H1 (cell line): ENCODE data around the gene TMPRSS3. TPM values are rescaled to one million over a fixed set of nuclear protein-coding genes. Genes with fewer than 3 reads are reported as not detected.

Experiments used
- CTCF ChIA-PET: fragments of 300-600 bp; sonication (Branson Sonifier 250); formaldehyde crosslinking; loops from one replicate; lab custom pipeline; 2021; ENCODE audit not compliant: partially characterized antibody; lab: Charles Lee
- POLR2A ChIA-PET: fragments of 300-600 bp; sonication (Branson Sonifier 250); formaldehyde crosslinking; loops from one replicate; lab custom pipeline; 2021; ENCODE audit warnings: inconsistent platforms; ENCODE audit not compliant: partially characterized antibody; lab: Charles Lee
- DNase-seq, 2 experiments: peaks; one replicate each; pipeline versions ENCODE4 v3.0.0 to v3.0.0-alpha.2; 2010 to 2022; ENCODE audit warnings: low spot score in 2 of 2, low read depth in 1 of 2, mixed read lengths in 1 of 2
- FAIRE-seq: peaks from 2 replicates; lab custom pipeline; 2011; peaks lifted over from hg19 to GRCh38; lab: Jason Lieb, UNC
- H2AFZ ChIP-seq: 2 replicates; pipeline ENCODE4 v1.8.1; 2012; ENCODE audit warnings: low read length, inconsistent platforms
- H2AK5ac ChIP-seq: 2 replicates; pipeline ENCODE4 v1.6.1; 2013; ENCODE audit warnings: low read depth, low read length
- H2BK120ac ChIP-seq: replicated peaks from 2 replicates; pipeline ENCODE3; 2013; ENCODE audit warnings: low read depth, low read length, inconsistent platforms
- H2BK12ac ChIP-seq: 2 replicates; pipeline ENCODE4 v1.6.1; 2013; ENCODE audit warnings: low read depth, low read length
- H2BK15ac ChIP-seq: 2 replicates; pipeline ENCODE4 v1.6.1; 2013; ENCODE audit warnings: low read length
- H2BK20ac ChIP-seq: 2 replicates; pipeline ENCODE4 v1.6.1; 2013; ENCODE audit warnings: low read length
- H2BK5ac ChIP-seq: 2 replicates; pipeline ENCODE4 v1.6.1; 2013; ENCODE audit warnings: low read depth, low read length
- H3K14ac ChIP-seq: 2 replicates; pipeline ENCODE4 v1.6.1; 2013; ENCODE audit warnings: inconsistent platforms; ENCODE audit not compliant: insufficient read length
- H3K18ac ChIP-seq: 2 replicates; pipeline ENCODE4 v1.6.1; 2013; ENCODE audit warnings: low read length; ENCODE audit errors: extremely low read depth
- H3K23ac ChIP-seq: 2 replicates; pipeline ENCODE4 v1.6.1; 2013; ENCODE audit warnings: inconsistent platforms; ENCODE audit not compliant: insufficient read length
- H3K23me2 ChIP-seq: 2 replicates; pipeline ENCODE4 v1.6.1; 2013; ENCODE audit warnings: low read depth, low read length
- H3K27ac ChIP-seq: 2 replicates; pipeline ENCODE4 v1.6.1; 2011; ENCODE audit warnings: low read depth, low read length, inconsistent platforms
- H3K27me3 ChIP-seq, 4 experiments: replicated peaks in 1 of 4; 1 replicate in 1 of 4; 2 replicates in 3 of 4; pipeline versions ENCODE4 v1.6.1 to v1.8.1; 2011 to 2013; ENCODE audit warnings: low read length in 3 of 4, mild to moderate bottlenecking in 3 of 4, inconsistent platforms in 2 of 4, mixed read lengths in 2 of 4, moderate library complexity in 1 of 4; ENCODE audit not compliant: control insufficient read depth in 3 of 4, insufficient read depth in 3 of 4; ENCODE audit errors: extremely low read depth in 1 of 4
- H3K36me3 ChIP-seq, 4 experiments: 2 replicates each; pipeline versions ENCODE4 v1.6.1 to v1.8.1; 2011 to 2013; ENCODE audit warnings: mild to moderate bottlenecking in 4 of 4, low read length in 3 of 4, moderate library complexity in 2 of 4, control low read depth in 1 of 4, inconsistent platforms in 1 of 4; ENCODE audit not compliant: insufficient read depth in 4 of 4, control insufficient read depth in 2 of 4
- H3K4ac ChIP-seq: replicated peaks from 2 replicates; pipeline ENCODE3; 2013; ENCODE audit warnings: low read length, low read depth, mixed read lengths, inconsistent platforms; ENCODE audit not compliant: insufficient read length
- H3K4me1 ChIP-seq, 4 experiments: replicated peaks in 1 of 4; 1 replicate in 1 of 4; 2 replicates in 3 of 4; pipeline versions ENCODE4 v1.6.1 to v1.8.1; 2011 to 2013; ENCODE audit warnings: low read length in 3 of 4, inconsistent platforms in 2 of 4, mixed read lengths in 1 of 4; ENCODE audit not compliant: insufficient read depth in 4 of 4, control insufficient read depth in 3 of 4
- H3K4me2 ChIP-seq, 2 experiments: 2 replicates each; pipeline versions ENCODE4 v1.6.1 to v1.8.1; 2011 to 2013; ENCODE audit warnings: low read depth in 2 of 2, low read length in 2 of 2, control low read depth in 1 of 2, inconsistent platforms in 1 of 2, mild to moderate bottlenecking in 1 of 2; ENCODE audit not compliant: insufficient read depth in 1 of 2
- H3K4me3 ChIP-seq, 4 experiments: fragments of 200-600, 300-600 bp in 1 of 4; sonication (generic), shearing (Covaris generic), sonication (Bioruptor Twin) in 1 of 4; 2 replicates each; pipeline versions ENCODE4 v1.5.1 to v1.8.1; 2011 to 2016; ENCODE audit warnings: low read length in 4 of 4, low read depth in 3 of 4, control low read depth in 2 of 4, inconsistent platforms in 2 of 4, mild to moderate bottlenecking in 2 of 4, mixed read lengths in 1 of 4, moderate library complexity in 1 of 4; ENCODE audit not compliant: insufficient read depth in 2 of 4; ENCODE audit errors: extremely low read depth in 1 of 4
- H3K56ac ChIP-seq: replicated peaks from 2 replicates; pipeline ENCODE3; 2013; ENCODE audit warnings: low read depth, mild to moderate bottlenecking, mixed read lengths, low read length, inconsistent platforms; ENCODE audit not compliant: insufficient read length
- H3K79me1 ChIP-seq: 2 replicates; pipeline ENCODE4 v1.6.1; 2013; ENCODE audit warnings: low read depth, low read length, control low read depth
- H3K79me2 ChIP-seq, 2 experiments: 2 replicates each; pipeline versions ENCODE4 v1.6.1 to v1.8.1; 2012 to 2013; ENCODE audit warnings: low read length in 2 of 2, mild to moderate bottlenecking in 2 of 2, inconsistent platforms in 1 of 2; ENCODE audit not compliant: insufficient read depth in 2 of 2, control insufficient read depth in 1 of 2
- H3K9ac ChIP-seq, 4 experiments: replicated peaks in 1 of 4; 1 replicate in 1 of 4; 2 replicates in 3 of 4; pipeline versions ENCODE4 v1.6.1 to v1.8.1; 2011 to 2013; ENCODE audit warnings: low read depth in 3 of 4, low read length in 3 of 4, control low read depth in 2 of 4, mild to moderate bottlenecking in 2 of 4, moderate library complexity in 2 of 4, inconsistent platforms in 1 of 4; ENCODE audit errors: extremely low read depth in 1 of 4
- H3K9me3 ChIP-seq, 2 experiments: 2 replicates each; pipeline versions ENCODE4 v1.6.1 to v1.8.1; 2012 to 2013; ENCODE audit warnings: mild to moderate bottlenecking in 2 of 2, moderate library complexity in 2 of 2, control low read depth in 1 of 2, inconsistent platforms in 1 of 2, low read depth in 1 of 2, low read length in 1 of 2, mixed read lengths in 1 of 2; ENCODE audit not compliant: insufficient read depth in 2 of 2
- H4K20me1 ChIP-seq, 2 experiments: replicated peaks in 1 of 2; 2 replicates each; pipeline versions ENCODE3 to v1.8.1; 2011 to 2013; ENCODE audit warnings: inconsistent platforms in 2 of 2, low read length in 2 of 2, mild to moderate bottlenecking in 1 of 2; ENCODE audit not compliant: insufficient read depth in 2 of 2, control insufficient read depth in 1 of 2
- H4K5ac ChIP-seq: 2 replicates; pipeline ENCODE4 v1.6.1; 2013; ENCODE audit warnings: low read length, low read depth, mixed read lengths, inconsistent platforms; ENCODE audit not compliant: insufficient read length
- H4K8ac ChIP-seq: 2 replicates; pipeline ENCODE4 v1.8.0; 2013; ENCODE audit warnings: mild to moderate bottlenecking, moderate library complexity, low read length, inconsistent platforms; ENCODE audit not compliant: insufficient read depth; ENCODE audit errors: extremely low read depth
- H4K91ac ChIP-seq: replicated peaks from 2 replicates; pipeline ENCODE3; 2013; ENCODE audit warnings: low read length, mixed read lengths, inconsistent platforms; ENCODE audit not compliant: insufficient read length
- PHF8 ChIP-seq: fragments of 200-600 bp; sonication (generic); conservative IDR thresholded peaks from 2 replicates; pipeline ENCODE4 v1.7.1; 2012; ENCODE audit warnings: low read depth, mild to moderate bottlenecking, inconsistent platforms, low read length, moderate library complexity
- WGBS, 2 experiments: shearing (Covaris generic) in 1 of 2; methylation state at CpG; one replicate each; pipeline versions ENCODE4 v1.1.6 to v1.1.7; 2013 to 2015; ENCODE audit warnings: low lambda C conversion rate in 2 of 2, mixed read lengths in 2 of 2, inconsistent platforms in 1 of 2, low coverage in 1 of 2, missing lambda C conversion rate in 1 of 2; ENCODE audit not compliant: insufficient replicate concordance in 2 of 2, insufficient coverage in 1 of 2, insufficient read length in 1 of 2; ENCODE audit errors: extremely low coverage in 1 of 2, missing lambda C conversion rate in 1 of 2; 5-methylcytosine and 5-hydroxymethylcytosine counted together
- polyA plus RNA-seq, 7 experiments: library from polyadenylated mRNA; depleted of rRNA in 3 of 7; stranded (reverse) in 5 of 7; unstranded in 2 of 7; fragments of >200 nt in 5 of 7; fragments of 200-250 nt in 2 of 7; gene quantifications; 1 replicate in 5 of 7; 2 replicates in 1 of 7; 4 replicates in 1 of 7; pipeline versions ENCODE4 v1.2.1 to v1.2.3, GENCODE V29; 2011 to 2013; ENCODE audit warnings: missing spikeins in 2 of 7, mixed read lengths in 2 of 7
- total RNA-seq: library from RNA; stranded (reverse); fragmentation: NEBNext Ultra II Directional; extraction: Animal tissue kit (Norgen Biotek cat#: 25700); gene quantifications from 2 replicates; pipeline ENCODE4 v1.2.1, GENCODE V29; 2021

TMPRSS3 gene
- total and polyA plus RNA-seq, 2 of the 8 experiments (the other 6 are each of a cell fraction or from before 2014, with no cell fraction given) = 0.38 TPM; not detected in 1

GRCh38 chr21:42356046-42356445 is 39.8 kb downstream of the TMPRSS3 start:
- Histone ChIP-seq H3K9ac (no peak overlapping the region), H3K23me2 (no peaks in the 10 kb centered on the region), H3K4ac (no peak overlapping the region), H4K91ac (no peak overlapping the region), H3K23ac (no peak overlapping the region), H3K36me3 (no peaks in the 10 kb centered on the region), H3K79me1 (no peaks in the 10 kb centered on the region; the same call in 1 of the 2 replicates), H3K56ac (no peak overlapping the region), H3K4me3 (no peak overlapping the region), H2AFZ (no peak overlapping the region), H3K27ac (no peak overlapping the region), H3K4me1 (no peaks in the 10 kb centered on the region), H4K8ac (no peak overlapping the region), H3K18ac (no peak overlapping the region), H2BK120ac (no peak overlapping the region), H4K20me1 (no peaks in the 10 kb centered on the region), H2AK5ac (no peak overlapping the region), H3K79me2 (no peaks in the 10 kb centered on the region), H3K27me3 (no peaks in the 10 kb centered on the region), H2BK15ac (no peak overlapping the region), H2BK20ac (no peak overlapping the region), H2BK5ac (no peak overlapping the region), H2BK12ac (no peak overlapping the region), H3K9me3 (peaks cover 8 to 9% of the 10 kb centered on the region in 2 experiments), H4K5ac (no peak overlapping the region), H3K14ac (no peak overlapping the region), H3K4me2 (no peak overlapping the region)
- FAIRE-seq (no peak), DNase-seq (no peak)
- ChIA-PET POLR2A (no interaction called here), CTCF (no interaction called here)
- 92% methylated on average over 2 of the region's 2 CpGs; no CpG with 5 or more reads in 1 of the 2 experiments for WGBS, 2 experiments
- TF ChIP-seq PHF8 = no peak
